GM21528 (cell line): ENCODE results near the gene TCP10L.
"Not testable (repeated sequence)": the region's sequence is repeated elsewhere in the genome, so short reads cannot be mapped to it uniquely, and the experiment has no call there.

Experiments
- ATAC-seq: cut with Tn5 transposase; IDR thresholded peaks from one replicate; pipeline ENCODE4 v1.9.1; 2021; ENCODE audit warnings: mild to moderate bottlenecking, moderate library complexity; ENCODE audit not compliant: unreplicated experiment, low FRiP score

Gene TCP10L

GRCh38 chr21:32559006-32559610 lies 26.2 kb downstream of the TCP10L start:
- ATAC-seq = no peak

GRCh38 chr21:32558106-32558505 lies 27.2 kb downstream of the TCP10L start:
- ATAC-seq = no peak

GRCh38 chr21:32554832-32555638 lies 30.3 kb downstream of the TCP10L start:
- ATAC-seq = no peak

GRCh38 chr21:32549886-32550285 lies 35.4 kb downstream of the TCP10L start:
- no peak for ATAC-seq

- no peak for ATAC-seq
These were observed 35.9 kb downstream of the TCP10L start for GRCh38 chr21:32549440-32549839.

GRCh38 chr21:32548978-32549377 lies 36.3 kb downstream of the TCP10L start:
- no peak for ATAC-seq

- ATAC-seq = no peak
These were observed 38.3 kb downstream of the TCP10L start for GRCh38 chr21:32547018-32547417.

- ATAC-seq = no peak
These were observed 39.3 kb downstream of the TCP10L start for GRCh38 chr21:32545948-32546441.

- ATAC-seq = no peak
These were observed 40.6 kb downstream of the TCP10L start for GRCh38 chr21:32544697-32545096.

- no peak for ATAC-seq
These were observed 41.3 kb downstream of the TCP10L start for GRCh38 chr21:32543975-32544374.

- not testable (repeated sequence) for ATAC-seq
These were observed 42.3 kb downstream of the TCP10L start for GRCh38 chr21:32543056-32543455.

- ATAC-seq = no peak
These were observed 45.9 kb downstream of the TCP10L start for GRCh38 chr21:32539378-32539777.

GRCh38 chr21:32538147-32538792 lies 47.1 kb downstream of the TCP10L start:
- no peak for ATAC-seq

GRCh38 chr21:32537569-32537881 lies 47.8 kb downstream of the TCP10L start:
- ATAC-seq = no peak

- ATAC-seq = no peak
These were observed 49.7 kb downstream of the TCP10L start for GRCh38 chr21:32535612-32536011.

- ATAC-seq = no peak
These were observed 51.2 kb downstream of the TCP10L start for GRCh38 chr21:32534113-32534512.

- no peak for ATAC-seq
These were observed 51.7 kb downstream of the TCP10L start for GRCh38 chr21:32533611-32534010.

- no peak for ATAC-seq
These were observed 52.3 kb downstream of the TCP10L start for GRCh38 chr21:32533053-32533452.

GRCh38 chr21:32532636-32533035 lies 52.7 kb downstream of the TCP10L start:
- ATAC-seq = no peak

- ATAC-seq = not testable (repeated sequence)
These were observed 53.8 kb downstream of the TCP10L start for GRCh38 chr21:32531561-32531960.

GRCh38 chr21:32530809-32531208 lies 54.5 kb downstream of the TCP10L start:
- ATAC-seq = not testable (repeated sequence)

- ATAC-seq = no peak
These were observed 55.6 kb downstream of the TCP10L start for GRCh38 chr21:32529679-32530078.
